ENCODE data around the gene BTBD6. TPM values are rescaled to one million over a fixed set of nuclear protein-coding genes. Genes with fewer than 3 reads are reported as not detected.

BTBD6 gene
- total RNA-seq = 10 to 100 TPM; 25.8 to 28.8 TPM

DNA sequence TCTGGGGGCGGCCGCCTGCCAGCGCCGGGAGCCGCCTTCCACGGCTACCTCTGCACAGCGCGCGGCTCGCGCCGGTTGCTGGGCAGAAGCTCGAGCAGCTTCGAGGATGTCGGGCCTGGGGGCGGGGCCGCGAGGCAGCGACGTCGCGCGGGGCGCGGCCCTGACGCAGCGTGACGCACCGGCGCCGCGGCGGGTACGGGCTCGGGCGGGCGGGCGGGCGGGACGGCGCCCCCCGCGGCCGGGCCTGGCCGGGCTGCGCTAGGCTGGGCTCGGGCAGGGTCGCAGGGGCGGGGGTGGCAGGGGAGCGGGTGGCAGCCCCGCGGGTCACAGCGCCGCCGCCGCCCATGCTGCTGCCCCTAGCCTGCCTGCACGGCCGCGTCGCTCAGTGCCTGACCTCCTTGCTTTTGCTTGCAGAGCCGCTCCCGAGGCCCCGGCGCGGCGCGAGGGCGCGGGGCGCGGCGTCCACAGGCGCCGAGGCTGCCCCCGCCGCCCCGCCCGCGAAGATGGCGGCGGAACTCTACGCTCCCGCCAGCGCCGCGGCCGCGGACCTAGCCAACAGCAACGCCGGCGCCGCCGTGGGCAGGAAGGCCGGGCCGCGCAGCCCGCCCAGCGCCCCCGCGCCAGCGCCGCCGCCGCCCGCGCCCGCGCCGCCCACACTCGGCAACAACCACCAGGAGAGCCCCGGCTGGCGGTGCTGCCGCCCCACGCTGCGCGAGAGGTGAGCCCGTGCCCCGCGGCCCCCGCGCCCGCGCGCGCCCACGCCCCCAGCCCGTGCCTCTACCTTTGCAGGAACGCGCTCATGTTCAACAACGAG lies at the start of gene BTBD6:
Gene BTBD6 (plus strand): TSS at position 166 of the 814 bp plus-strand sequence. CDS start 179 bp downstream, at position 345.
- peak; percentile 91 to 93 for DNase-seq
- H3K9me3 Mint-ChIP-seq = no peaks in the 10 kb centered on the region
- peak within 1 kb of the TSS; percentile 79 to 90 for H3K4me3 Mint-ChIP-seq
- peaks cover 0 to 9% of the 10 kb centered on the region in 2 donors for H3K36me3 Mint-ChIP-seq (ENCODE audit: insufficient read depth in 2 of 2)
- no peaks in the 10 kb centered on the region for H3K27me3 Mint-ChIP-seq (ENCODE audit: low read depth)
- peaks cover 29% of the 10 kb centered on the region for H3K4me1 Mint-ChIP-seq (ENCODE audit: low read depth)
- H3K27ac Mint-ChIP-seq = peak within 1 kb of the TSS; percentile 13
- peak; percentile 96 for ATAC-seq (replicated peaks in 1 of 2)

DNA sequence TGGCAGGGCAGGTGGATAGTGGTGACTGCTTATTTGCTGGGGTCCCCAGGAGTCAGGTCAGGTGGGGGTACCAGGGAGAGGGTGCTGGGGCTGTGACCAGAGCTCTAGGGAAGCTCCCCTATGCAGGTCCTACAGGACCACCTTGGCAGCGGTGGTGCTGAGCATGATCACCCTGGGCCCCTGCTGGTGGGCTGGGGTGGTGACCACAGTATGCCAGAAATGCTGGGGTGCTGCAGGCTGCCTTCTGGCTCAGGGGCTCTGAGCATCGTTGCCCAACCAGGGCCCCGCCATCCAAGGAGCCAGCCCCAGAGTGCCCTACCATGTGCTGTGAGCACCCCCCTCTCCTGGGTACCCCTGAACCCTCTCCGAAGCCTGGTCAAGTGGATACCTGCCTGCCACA lies 49.7 kb upstream of the BTBD6 start:
- no peaks in the 10 kb centered on the region for H3K9me3 Mint-ChIP-seq
- no peak overlapping the region for H3K27ac Mint-ChIP-seq
- DNase-seq (no peak), ATAC-seq (replicated peaks in 1 of 2) (no peak)
- peaks cover 39% of the 10 kb centered on the region for H3K27me3 Mint-ChIP-seq (ENCODE audit: low read depth)
- no peak overlapping the region for H3K4me3 Mint-ChIP-seq
- peaks cover 33% of the 10 kb centered on the region for H3K4me1 Mint-ChIP-seq (ENCODE audit: low read depth)
- no peaks in the 10 kb centered on the region for H3K36me3 Mint-ChIP-seq (ENCODE audit: insufficient read depth in 2 of 2)

DNA sequence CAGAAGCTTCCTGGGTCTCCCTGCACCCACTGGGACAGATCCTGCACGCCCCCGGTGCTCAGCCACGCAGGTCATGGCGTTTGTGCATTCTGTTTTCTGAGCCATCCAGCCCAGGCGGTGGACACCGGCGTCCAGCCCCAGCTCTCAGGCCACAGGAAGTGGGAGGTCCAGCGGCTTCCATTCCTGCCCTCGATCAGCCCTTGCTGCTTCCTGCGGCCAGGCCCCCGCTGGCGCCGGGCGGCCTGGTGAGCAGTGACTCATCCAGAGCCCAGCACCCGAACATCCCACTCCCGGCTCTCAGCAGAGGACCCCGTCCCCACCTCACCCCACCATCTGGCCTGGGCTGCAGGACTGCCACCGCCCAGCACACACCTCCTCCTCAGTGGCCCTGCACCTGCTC lies 49.2 kb upstream of the BTBD6 start:
- H3K4me1 Mint-ChIP-seq (ENCODE audit: low read depth) = peaks cover 28% of the 10 kb centered on the region

DNA sequence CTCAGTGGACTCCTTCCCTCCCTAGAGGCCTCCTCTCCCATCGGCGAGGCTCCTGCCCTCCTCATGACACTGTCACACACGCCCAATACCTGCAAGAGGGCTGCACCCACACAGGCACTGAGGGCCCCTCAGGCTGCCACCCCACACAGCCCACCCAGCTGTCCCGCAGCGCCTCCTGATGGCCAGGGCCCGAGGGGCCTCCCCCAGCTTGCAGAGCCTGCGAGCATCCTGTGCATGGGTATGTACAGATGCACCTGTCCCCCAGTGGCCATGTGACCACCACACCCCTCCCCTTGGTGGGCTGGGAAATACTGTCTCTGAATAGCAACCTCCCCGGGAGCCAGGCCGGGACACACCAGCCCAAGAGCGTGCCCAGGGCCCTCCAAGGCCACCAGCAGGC lies 48.3 kb upstream of the BTBD6 start:
- Mint-ChIP-seq H3K9me3 (no peaks in the 10 kb centered on the region), H3K36me3 (ENCODE audit: insufficient read depth in 2 of 2) (no peaks in the 10 kb centered on the region), H3K4me1 (ENCODE audit: low read depth) (peaks cover 20% of the 10 kb centered on the region), H3K4me3 (no peak overlapping the region), H3K27ac (no peak overlapping the region), H3K27me3 (ENCODE audit: low read depth) (peaks cover 31% of the 10 kb centered on the region)
- DNase-seq (no peak), ATAC-seq (replicated peaks in 1 of 2) (no peak)

More for the DNA sequence above, 49.2 kb upstream of the BTBD6 start:
- Mint-ChIP-seq H3K4me3 (no peak overlapping the region), H3K27ac (no peak overlapping the region), H3K9me3 (no peaks in the 10 kb centered on the region), H3K36me3 (ENCODE audit: insufficient read depth in 2 of 2) (no peaks in the 10 kb centered on the region), H3K27me3 (ENCODE audit: low read depth) (peaks cover 39% of the 10 kb centered on the region)
- ATAC-seq (replicated peaks in 1 of 2) = no peak
- no peak for DNase-seq

DNA sequence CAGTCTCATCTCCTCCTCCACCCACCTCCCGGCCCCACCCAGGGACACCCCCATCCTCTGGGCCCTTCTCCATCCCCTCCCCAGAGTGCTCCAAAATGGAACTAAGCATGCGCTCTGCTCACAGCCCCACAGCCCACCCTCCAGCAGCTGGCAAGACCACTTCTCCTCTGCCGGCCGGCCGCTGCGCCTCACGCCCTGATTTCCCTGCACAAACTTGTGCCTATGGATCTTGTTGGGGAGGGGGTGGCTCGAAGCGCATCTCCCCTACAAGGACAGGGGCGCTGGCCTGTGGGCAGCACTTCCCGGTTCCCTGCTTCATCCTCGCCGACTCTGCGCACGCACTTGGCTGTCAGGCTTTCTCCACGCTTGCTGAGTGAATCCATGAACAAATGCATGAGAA lies 47.7 kb upstream of the BTBD6 start:
- Mint-ChIP-seq H3K4me3 (no peak overlapping the region), H3K9me3 (no peaks in the 10 kb centered on the region), H3K27me3 (ENCODE audit: low read depth) (peaks cover 30% of the 10 kb centered on the region), H3K4me1 (ENCODE audit: low read depth) (peaks cover 18% of the 10 kb centered on the region), H3K36me3 (ENCODE audit: insufficient read depth in 2 of 2) (no peaks in the 10 kb centered on the region), H3K27ac (no peak overlapping the region)
- no peak for ATAC-seq (replicated peaks in 1 of 2)
- DNase-seq = no peak

DNA sequence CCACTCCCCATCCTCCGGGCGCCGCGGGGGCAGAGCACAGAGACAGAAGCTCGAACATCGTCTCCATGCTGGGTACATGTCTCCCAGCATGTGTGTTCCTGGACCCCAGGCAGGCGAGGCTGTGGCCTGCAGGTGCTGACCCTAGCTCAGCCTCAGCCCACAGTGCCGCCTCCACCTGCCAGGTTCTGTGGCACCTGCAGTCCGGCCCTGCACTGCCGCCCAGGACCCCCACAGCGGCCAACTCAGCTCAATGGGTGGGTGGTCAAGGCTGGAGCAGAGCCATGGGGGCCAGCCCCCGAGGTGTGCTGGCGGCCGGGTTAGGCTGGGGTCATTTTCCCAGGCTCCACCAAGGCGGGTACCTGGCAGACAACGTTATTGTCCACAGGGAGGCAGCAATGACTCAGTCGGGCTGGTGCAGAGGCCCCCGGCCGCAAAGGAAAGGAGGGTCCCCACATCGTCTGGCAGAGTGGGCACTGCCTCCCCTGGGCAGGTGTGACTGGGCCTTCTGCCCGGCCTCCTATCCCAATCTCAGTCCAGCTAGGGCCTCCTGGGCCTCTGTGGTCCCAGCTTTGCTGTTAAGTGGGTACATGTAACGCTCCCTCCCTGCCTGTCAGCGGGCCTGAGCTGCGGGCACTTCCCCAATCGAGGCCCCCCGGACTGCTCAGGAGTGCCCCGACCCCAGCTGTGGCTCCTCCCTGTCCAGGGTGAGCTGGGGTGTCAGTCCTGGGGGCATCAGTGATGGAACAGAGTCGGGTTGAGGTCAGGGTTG lies 47.0 kb upstream of the BTBD6 start:
- Mint-ChIP-seq H3K4me1 (ENCODE audit: low read depth) (peaks cover 15% of the 10 kb centered on the region), H3K4me3 (no peak overlapping the region), H3K27ac (no peak overlapping the region)

DNA sequence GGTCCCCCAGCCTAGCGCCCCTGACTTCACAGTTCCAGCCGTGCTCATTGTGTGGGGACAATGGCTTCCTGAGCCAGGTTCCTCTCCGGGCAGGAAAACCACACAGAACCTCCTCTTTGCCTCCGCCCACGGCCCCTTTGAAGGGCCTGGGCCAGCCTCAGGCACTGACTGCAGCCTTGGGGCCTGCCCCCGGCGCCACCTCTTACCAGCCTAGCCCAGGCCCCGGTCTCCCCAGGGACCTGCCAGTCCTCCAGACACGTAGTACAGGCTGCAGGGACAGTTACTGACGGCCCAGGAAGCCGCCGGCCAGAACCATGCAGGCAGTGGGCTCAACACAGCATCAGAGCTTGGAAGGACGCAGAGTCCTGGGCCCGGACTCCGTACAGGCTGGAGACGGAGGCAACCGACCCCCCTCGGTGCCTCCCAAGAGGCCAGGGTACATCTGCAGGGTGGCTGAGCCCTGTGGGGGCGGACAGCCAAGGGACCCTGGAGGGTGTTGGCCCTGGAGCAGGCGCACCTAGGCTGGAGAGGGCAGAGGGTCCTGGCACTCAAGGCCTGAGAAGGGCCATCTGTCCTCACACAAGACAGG lies 46.3 kb upstream of the BTBD6 start:
- Mint-ChIP-seq H3K4me1 (ENCODE audit: low read depth) (peaks cover 15% of the 10 kb centered on the region), H3K27me3 (ENCODE audit: low read depth) (peaks cover 27% of the 10 kb centered on the region), H3K36me3 (ENCODE audit: insufficient read depth in 2 of 2) (no peaks in the 10 kb centered on the region), H3K9me3 (no peaks in the 10 kb centered on the region), H3K27ac (no peak overlapping the region), H3K4me3 (no peak overlapping the region)
- DNase-seq (peak in 1 of 2 donors; percentile 47), ATAC-seq (replicated peaks in 1 of 2) (peak; percentile 23 to 50)

More for the DNA sequence above, 47.0 kb upstream of the BTBD6 start:
- H3K9me3 Mint-ChIP-seq = no peaks in the 10 kb centered on the region
- no peaks in the 10 kb centered on the region for H3K36me3 Mint-ChIP-seq (ENCODE audit: insufficient read depth in 2 of 2)
- DNase-seq (no peak), ATAC-seq (replicated peaks in 1 of 2) (peak in 1 of 2 donors; percentile 6)
- peaks cover 27% of the 10 kb centered on the region for H3K27me3 Mint-ChIP-seq (ENCODE audit: low read depth)

DNA sequence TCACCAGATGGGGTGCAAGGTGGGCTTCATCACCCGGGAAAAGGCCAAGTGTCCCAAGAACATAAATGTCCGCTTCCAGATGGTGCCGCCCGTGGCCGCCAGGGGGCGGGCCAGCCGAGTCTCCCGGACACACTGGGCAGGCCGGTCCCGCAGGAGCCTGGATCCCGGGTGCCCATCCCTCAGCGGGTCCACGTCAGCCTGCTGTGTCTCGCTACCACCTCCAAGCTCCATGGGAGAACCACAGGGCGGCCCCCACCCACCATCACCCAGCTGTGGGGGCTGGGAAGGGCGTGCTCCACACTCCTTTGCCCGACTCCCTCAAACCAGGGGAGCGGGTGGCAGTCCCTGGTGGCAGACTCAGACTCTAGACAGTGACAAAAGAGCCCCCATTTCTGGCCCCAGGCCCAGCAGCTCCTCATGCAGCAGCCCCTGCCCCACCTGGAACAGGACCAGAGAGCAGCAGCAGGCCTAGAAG lies 45.2 kb upstream of the BTBD6 start:
- H3K4me3 Mint-ChIP-seq = no peak overlapping the region
- peaks cover 17% of the 10 kb centered on the region for H3K27me3 Mint-ChIP-seq (ENCODE audit: low read depth)
- H3K36me3 Mint-ChIP-seq (ENCODE audit: insufficient read depth in 2 of 2) = no peaks in the 10 kb centered on the region
- peak; percentile 62 to 74 for DNase-seq
- H3K27ac Mint-ChIP-seq = no peak overlapping the region
- no peaks in the 10 kb centered on the region for H3K9me3 Mint-ChIP-seq
- peaks cover 15% of the 10 kb centered on the region for H3K4me1 Mint-ChIP-seq (ENCODE audit: low read depth)
- peak; percentile 49 to 56 for ATAC-seq (replicated peaks in 1 of 2)

DNA sequence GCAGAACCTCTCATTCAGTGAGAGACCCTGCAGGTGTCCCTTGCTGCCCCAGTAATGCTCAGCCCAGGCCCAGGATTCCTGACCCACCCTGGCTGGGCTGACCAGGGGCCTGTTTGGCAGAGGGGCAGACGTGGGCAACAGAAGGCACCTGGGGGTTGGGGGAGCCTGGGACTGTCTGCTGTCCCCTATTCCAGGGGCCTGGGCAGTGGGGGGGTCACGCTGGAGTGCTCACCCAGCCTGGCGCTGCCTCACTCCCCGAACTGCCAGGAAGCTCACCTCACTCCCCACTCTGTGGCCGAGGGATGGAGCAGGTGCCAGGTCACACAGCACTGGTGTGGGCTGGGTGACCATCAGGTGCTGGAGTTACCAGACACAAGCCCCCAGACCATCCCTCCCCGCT lies 44.6 kb upstream of the BTBD6 start:
- no peak overlapping the region for H3K4me3 Mint-ChIP-seq
- H3K27ac Mint-ChIP-seq = no peak overlapping the region
- no peak for DNase-seq
- H3K4me1 Mint-ChIP-seq (ENCODE audit: low read depth) = peaks cover 15% of the 10 kb centered on the region
- no peaks in the 10 kb centered on the region for H3K9me3 Mint-ChIP-seq
- no peak for ATAC-seq (replicated peaks in 1 of 2)
- H3K36me3 Mint-ChIP-seq (ENCODE audit: insufficient read depth in 2 of 2) = no peaks in the 10 kb centered on the region
- H3K27me3 Mint-ChIP-seq (ENCODE audit: low read depth) = peaks cover 11% of the 10 kb centered on the region

DNA sequence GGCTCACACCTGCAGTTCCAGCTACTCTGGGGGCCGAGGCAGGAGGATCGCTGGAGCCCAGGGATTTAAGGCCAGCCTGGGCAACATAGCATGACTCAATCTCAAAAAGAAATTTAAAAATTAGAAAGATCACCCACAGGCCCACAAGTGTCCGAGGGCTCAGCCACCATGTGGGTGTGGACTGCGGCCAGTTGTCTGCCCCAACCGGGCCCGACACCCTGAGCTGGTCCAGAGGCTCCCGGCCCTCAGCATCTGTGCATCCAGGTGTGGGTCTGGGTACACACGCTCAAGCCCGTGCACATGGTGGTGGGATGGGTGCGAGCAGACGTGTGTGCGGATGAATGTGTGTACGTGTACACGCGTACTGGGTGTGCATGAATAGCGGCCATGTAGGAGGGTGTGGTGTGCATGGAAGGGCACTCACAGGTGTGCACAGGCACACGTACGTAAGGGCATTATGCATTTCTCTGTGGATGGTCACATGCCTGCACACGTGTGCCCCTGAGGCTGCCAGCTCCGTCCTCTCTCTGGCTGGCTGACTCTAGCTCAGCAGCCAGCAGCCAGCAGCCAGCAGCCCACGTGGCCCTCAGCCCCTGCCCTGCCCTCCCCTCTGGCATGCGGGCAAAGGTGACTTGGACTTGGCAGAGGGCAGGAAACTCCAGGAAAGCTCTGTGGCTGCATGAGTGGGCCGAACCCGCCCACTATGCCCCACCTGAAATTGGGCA lies 44.0 kb upstream of the BTBD6 start:
- H3K4me1 Mint-ChIP-seq (ENCODE audit: low read depth) = peaks cover 15% of the 10 kb centered on the region
- no peak overlapping the region for H3K4me3 Mint-ChIP-seq
- no peak overlapping the region for H3K27ac Mint-ChIP-seq
- DNase-seq (no peak), ATAC-seq (replicated peaks in 1 of 2) (no peak)
- no peaks in the 10 kb centered on the region for H3K36me3 Mint-ChIP-seq (ENCODE audit: insufficient read depth in 2 of 2)
- peaks cover 5% of the 10 kb centered on the region for H3K27me3 Mint-ChIP-seq (ENCODE audit: low read depth)
- H3K9me3 Mint-ChIP-seq = no peaks in the 10 kb centered on the region

DNA sequence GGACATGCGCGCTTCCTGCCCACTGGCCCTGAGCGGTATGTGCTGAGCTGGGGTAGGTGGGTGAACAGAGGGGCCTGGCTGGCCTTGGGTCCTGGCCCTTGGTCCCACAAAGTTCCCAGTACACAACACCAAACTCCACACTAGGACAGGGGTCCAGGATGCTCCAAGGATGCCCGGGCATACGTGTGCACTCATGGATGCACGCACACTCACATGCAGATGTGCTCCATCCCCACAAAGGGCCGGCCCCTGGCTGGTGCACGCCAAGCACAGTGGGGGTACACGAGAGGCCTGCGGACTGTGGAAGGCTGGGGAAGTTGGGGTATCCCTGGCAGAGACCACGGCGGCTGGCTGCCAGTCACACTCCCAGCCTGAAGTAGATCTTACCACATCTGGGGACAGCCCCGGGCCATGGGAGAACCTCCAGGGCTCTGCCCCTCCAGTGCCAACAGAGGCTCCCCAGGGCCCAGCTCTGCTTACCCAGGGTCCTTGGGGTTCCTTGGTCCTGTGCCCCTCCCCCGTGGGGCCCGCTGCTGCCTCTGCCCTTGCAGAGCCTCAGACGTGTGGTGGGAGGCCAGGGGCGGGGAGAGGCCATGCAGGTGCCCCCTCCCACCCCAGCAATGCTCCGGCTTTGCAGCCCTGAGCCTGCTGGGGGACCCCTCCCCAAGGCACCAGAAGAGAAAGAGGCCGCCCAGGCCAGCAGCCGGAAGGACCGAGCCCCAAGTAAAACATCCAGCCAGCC lies 43.2 kb upstream of the BTBD6 start:
- Mint-ChIP-seq H3K27ac (no peak overlapping the region), H3K4me1 (ENCODE audit: low read depth) (peaks cover 15% of the 10 kb centered on the region), H3K4me3 (no peak overlapping the region), H3K27me3 (ENCODE audit: low read depth) (no peaks in the 10 kb centered on the region), H3K9me3 (no peaks in the 10 kb centered on the region), H3K36me3 (ENCODE audit: insufficient read depth in 2 of 2) (no peaks in the 10 kb centered on the region)
- no peak for DNase-seq
- no peak for ATAC-seq (replicated peaks in 1 of 2)

DNA sequence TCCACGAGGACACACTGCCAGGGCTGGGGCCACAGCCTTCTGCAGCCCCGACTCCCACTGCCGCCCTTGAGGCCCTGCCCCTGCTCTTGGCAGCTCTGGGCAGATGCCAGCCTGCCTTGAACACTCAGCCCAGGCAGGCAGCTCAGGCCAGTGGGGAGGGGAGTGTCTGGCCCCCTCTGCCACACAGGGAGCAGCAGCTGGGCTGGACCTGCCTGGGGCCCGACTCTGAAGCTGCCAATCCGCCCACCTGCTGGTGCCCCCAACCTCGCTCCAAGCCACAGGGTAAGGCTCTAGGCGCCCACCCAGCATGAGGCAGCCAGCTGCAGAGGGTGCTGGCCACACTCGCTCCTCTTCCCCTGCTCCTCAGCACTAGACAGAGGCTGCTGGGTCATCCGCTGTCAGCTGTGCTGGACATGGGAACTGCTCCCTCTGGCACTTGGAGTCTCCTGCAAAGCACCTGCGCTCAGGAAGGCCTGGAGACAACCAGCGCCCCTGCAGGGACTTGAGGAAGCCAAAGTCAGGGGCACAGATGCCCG lies 42.6 kb upstream of the BTBD6 start:
- Mint-ChIP-seq H3K36me3 (ENCODE audit: insufficient read depth in 2 of 2) (no peaks in the 10 kb centered on the region), H3K4me3 (no peak overlapping the region), H3K27ac (no peak overlapping the region), H3K9me3 (no peaks in the 10 kb centered on the region), H3K4me1 (ENCODE audit: low read depth) (peaks cover 15% of the 10 kb centered on the region), H3K27me3 (ENCODE audit: low read depth) (no peaks in the 10 kb centered on the region)
- DNase-seq (no peak), ATAC-seq (replicated peaks in 1 of 2) (no peak)

Measured in activated T-cell treated with anti-CD3 and anti-CD28 coated beads, Interleukin-2, amount 50 U/mL, for 72 hours (primary cell).